ENCODE results near the gene USF3.

- TF ChIP-seq CTCF (IDR thresholded peaks at IDR 0.05) (no peak), POLR2A (IDR thresholded peaks at IDR 0.05) (no peak)
Observed at GRCh38 chr3:113714702-113715101, 18.3 kb upstream of the USF3 start.

Data from esophagus squamous epithelium (tissue), 4 donors.